VCaP (cell line): ENCODE measurements around the gene PRKG1.
A peak's percentile ranks its signal among the peaks of the same experiment; 100 is the strongest.
"Not testable (repeated sequence)": the region's sequence is repeated elsewhere in the genome, so short reads cannot be mapped to it uniquely, and the experiment has no call there.

Experiments used
- H3K27ac ChIP-seq: fragments of 450-650 bp; 2 replicates; pipeline ENCODE4 v1.5.1; 2017
- TF ChIP-seq, protein P1 (sequence below): fragments of 450-650 bp; conservative IDR thresholded peaks from 2 replicates; pipeline ENCODE4 v1.5.1; 2017; ENCODE audit warnings: mild to moderate bottlenecking, moderate library complexity

Gene PRKG1

DNA sequence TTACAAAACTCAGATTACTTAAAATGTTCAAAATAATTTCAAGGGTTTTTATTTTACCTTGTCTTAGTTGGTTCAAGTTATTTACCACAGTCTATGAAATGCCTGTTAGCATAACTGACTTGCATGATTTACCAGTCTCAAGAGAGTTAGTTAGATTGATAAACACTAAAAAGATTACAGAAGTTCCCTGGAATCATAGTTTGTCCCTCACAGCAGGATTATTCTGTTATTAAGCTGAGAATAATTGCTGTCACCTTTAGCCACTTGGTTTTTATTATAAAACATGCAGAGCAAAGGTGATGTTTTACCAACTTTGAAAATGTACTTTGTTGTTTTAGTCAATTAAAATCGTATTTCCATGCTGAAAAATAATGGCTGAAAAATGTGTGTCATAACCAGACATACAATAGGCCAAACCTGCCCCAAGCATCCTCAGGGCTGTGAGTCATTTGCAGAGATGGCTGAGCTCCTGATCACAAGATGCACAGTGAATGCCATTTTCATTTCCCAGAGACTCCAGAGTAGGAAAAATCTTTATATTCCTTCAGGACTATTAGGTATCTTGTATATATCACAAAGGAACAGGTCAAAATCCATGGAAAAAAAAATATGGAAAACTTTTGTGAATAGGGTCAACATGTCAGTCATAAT lies 1152.0 kb downstream of the PRKG1 start:
- TF ChIP-seq, protein P1, sequence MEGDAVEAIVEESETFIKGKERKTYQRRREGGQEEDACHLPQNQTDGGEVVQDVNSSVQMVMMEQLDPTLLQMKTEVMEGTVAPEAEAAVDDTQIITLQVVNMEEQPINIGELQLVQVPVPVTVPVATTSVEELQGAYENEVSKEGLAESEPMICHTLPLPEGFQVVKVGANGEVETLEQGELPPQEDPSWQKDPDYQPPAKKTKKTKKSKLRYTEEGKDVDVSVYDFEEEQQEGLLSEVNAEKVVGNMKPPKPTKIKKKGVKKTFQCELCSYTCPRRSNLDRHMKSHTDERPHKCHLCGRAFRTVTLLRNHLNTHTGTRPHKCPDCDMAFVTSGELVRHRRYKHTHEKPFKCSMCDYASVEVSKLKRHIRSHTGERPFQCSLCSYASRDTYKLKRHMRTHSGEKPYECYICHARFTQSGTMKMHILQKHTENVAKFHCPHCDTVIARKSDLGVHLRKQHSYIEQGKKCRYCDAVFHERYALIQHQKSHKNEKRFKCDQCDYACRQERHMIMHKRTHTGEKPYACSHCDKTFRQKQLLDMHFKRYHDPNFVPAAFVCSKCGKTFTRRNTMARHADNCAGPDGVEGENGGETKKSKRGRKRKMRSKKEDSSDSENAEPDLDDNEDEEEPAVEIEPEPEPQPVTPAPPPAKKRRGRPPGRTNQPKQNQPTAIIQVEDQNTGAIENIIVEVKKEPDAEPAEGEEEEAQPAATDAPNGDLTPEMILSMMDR = no peak
- H3K27ac ChIP-seq = no peak overlapping the region

DNA sequence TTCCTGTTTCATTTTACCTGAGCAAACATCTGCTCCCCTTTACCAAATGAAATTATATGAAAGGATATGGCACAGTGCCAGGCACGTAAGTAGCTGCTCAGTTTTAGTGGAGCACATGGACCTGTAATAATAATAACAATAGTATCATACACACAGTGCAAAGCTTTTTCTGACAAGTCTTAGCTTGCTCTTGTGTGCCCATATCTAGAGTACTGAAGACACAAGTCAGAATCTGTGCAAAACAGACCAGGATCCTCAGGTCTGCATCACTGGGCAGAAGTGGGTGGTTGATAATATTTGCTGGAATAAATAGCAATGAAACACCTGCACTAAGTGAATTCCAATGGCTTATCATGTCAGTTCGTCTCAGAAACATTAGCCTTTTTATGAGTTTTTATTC lies 1154.3 kb downstream of the PRKG1 start:
- TF ChIP-seq, protein P1 = no peak
- H3K27ac ChIP-seq = no peak overlapping the region

DNA sequence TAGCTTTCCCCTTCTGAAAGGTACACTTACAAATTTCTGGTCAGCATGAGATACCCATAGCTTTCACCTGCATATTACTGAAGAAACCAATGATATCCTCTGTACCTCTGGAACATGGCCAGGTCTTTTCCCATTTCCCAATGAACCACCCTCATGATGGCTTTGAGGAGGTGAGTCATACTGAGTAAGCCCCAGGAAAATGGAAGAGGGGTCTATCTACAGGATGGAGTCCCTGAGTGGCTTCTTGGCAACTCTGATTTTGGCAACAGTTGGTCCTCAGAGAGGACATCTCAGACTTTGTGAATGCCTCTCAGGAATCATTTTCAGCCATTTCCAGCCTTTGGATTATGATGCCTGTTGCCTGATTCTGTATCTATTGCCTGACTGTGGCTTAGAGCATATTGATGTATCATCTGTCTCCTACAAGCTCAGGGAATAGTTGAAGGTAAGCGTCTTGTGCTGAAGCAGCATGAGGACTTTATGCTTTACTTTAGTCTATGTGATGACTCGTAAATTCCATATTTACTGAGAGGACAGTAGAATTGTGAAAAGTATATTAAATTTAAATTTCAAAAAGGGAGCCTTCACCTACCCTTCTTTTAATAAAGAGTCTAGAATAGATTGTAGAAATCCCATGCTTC lies 1155.1 kb downstream of the PRKG1 start:
- no peak overlapping the region for H3K27ac ChIP-seq
- TF ChIP-seq, protein P1 = no peak

DNA sequence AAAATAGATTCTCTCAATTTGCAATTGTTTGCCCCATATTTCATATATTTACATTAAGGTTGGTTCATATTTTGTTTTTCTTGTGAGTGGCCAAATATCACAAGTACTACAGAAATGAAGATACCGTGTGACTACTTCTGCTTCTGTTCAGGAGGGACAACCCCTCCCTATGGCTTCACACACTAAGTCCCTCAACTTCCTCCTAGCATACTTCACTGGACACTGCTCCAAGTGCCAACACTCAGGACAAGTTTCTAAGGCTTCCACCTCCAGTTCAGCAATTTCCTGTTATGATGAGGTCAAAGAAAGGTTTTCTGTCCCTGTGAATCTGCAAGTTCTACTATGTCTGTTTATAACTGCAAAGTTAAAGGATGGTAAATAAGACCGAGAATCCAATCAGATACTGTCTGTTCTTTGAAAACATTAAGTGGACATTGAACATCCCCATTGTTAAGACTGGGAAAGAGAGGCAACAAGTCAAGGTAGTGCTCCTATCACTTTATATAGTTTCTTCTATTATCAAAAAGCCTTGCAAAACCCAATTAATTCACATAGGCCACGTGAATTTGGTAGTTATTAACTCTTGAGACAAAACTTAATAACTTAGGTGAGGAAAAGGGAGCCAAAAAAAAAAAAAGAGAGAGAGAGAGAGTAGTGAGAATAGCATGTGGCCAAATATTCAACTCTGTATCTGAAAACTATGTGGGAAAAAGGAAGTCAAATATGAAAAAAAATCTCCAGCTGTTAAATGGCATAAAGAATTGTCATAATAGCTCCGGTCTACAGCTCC lies 1158.5 kb downstream of the PRKG1 start:
- peak overlapping the region; percentile 46 for H3K27ac ChIP-seq
- TF ChIP-seq, protein P1 = no peak

DNA sequence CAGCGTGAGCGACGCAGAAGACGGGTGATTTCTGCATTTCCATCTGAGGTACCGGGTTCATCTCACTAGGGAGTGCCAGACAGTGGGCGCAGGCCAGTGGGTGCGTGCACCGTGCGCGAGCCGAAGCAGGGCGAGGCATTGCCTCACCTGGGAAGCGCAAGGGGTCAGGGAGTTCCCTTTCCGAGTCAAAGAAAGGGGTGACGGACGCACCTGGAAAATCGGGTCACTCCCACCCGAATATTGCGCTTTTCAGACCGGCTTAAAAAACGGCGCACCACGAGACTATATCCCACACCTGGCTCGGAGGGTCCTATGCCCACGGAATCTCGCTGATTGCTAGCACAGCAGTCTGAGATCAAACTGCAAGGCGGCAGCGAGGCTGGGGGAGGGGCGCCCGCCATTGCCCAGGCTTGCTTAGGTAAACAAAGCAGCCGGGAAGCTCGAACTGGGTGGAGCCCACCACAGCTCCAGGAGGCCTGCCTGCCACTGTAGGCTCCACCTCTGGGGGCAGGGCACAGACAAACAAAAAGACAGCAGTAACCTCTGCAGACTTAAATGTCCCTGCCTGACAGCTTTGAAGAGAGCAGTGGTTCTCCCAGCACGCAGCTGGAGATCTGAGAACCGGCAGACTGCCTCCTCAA lies 1159.2 kb downstream of the PRKG1 start:
- peak overlapping the region; percentile 46 for H3K27ac ChIP-seq

DNA sequence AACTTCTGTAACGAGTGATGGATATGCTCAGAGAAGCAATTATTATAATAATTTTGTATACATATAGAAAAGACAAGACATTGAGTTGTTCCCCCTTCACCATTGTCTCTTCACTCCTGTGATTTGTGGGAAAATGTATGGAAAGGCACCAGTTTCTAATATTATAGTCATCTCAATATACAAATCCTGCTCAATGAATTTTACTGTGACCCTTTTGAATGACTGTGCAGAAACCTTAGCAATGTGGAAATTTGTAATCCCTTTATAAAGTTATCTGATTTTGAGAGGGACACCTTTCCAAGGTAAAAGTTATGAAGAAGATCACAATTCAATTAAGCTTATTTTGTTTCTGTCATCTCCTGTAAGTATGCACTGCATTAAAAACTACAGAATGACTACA lies 1165.5 kb downstream of the PRKG1 start:
- TF ChIP-seq, protein P1 = no peak

DNA sequence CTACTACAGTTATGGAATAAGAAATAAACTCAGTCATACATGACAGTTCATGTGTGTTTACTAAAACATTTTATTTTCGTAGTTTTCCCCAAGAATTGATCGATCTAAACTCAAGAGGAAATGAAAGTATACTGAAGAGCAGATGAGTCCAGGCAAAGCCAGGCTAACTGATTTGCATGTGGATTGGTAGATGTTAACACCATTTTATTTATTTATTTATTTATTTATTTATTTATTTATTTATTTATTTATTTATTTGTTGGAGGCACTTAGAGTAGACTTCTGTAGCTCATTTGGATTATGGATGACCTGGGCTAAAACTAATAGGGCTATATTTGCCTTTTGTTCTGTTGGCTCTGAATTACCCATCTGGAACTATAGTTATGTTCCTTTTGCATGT lies 1171.3 kb downstream of the PRKG1 start:
- no peak overlapping the region for H3K27ac ChIP-seq
- TF ChIP-seq, protein P1 = no peak

More for the DNA sequence above, 1165.5 kb downstream of the PRKG1 start:
- no peak overlapping the region for H3K27ac ChIP-seq

DNA sequence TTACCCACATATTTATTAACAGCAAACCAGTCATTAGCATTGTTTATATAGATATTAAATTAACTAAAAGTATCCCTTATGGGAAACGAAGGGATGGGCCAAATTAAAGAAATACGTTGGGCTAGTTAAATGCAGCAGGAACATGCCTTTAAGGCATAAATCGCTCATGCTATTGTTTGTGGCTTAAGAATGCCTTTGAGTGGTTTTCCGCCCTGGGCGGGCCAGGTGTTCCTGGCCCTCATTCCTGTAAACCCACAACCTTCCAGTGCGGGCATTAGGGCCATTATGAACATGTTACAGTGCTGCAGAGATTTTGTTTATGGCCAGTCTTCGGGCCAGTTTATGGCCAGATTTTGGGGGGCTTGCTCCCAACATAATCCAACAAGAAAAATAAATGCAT lies 1173.6 kb downstream of the PRKG1 start:
- H3K27ac ChIP-seq = not testable (repeated sequence)
